A673 (cell line): ENCODE measurements around the gene TREX2.

ENCODE experiments used
- EZH2 ChIP-seq: fragments of 200-600 bp; sonication (generic); IDR thresholded peaks from 2 replicates; pipeline ENCODE4 v1.6.1; 2017; ENCODE audit warnings: borderline replicate concordance, low read depth, mild to moderate bottlenecking, mixed read lengths, antibody characterized with exemption, low read length; ENCODE audit not compliant: poor library complexity, severe bottlenecking
- TF ChIP-seq, protein P1 (sequence below): fragments of 300-800, 200-600 bp; sonication (generic); conservative IDR thresholded peaks from 2 replicates; pipeline ENCODE4 v1.5.1; 2017; ENCODE audit warnings: low read depth, mild to moderate bottlenecking, antibody characterized with exemption, low read length, moderate library complexity, mixed read lengths

DNA sequence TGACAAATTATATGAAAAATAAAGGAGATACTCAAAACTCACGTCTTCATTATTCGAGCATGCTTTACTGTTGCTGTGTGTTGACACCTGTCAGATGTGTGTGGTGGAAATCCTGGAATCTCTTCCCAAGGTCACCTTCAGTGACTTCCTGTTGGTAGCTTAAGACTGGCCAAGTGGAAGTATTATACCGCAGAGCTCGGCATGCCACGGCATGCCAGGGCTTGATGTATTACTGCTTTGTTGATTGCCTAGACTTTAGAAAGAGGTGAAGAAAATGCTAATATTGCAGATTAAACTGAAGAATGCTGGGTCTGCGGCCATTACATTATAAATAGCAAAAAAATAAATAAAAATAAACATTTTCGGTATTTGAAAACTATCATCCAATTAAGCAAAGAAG is 4.6 kb downstream of the TREX2 start:
- TF ChIP-seq, protein P1, sequence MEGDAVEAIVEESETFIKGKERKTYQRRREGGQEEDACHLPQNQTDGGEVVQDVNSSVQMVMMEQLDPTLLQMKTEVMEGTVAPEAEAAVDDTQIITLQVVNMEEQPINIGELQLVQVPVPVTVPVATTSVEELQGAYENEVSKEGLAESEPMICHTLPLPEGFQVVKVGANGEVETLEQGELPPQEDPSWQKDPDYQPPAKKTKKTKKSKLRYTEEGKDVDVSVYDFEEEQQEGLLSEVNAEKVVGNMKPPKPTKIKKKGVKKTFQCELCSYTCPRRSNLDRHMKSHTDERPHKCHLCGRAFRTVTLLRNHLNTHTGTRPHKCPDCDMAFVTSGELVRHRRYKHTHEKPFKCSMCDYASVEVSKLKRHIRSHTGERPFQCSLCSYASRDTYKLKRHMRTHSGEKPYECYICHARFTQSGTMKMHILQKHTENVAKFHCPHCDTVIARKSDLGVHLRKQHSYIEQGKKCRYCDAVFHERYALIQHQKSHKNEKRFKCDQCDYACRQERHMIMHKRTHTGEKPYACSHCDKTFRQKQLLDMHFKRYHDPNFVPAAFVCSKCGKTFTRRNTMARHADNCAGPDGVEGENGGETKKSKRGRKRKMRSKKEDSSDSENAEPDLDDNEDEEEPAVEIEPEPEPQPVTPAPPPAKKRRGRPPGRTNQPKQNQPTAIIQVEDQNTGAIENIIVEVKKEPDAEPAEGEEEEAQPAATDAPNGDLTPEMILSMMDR = no peak
- no peak for TF ChIP-seq EZH2
